Measurements from ENCODE around the gene KDR.

GRCh38 chr4:55154290-55154880 is 29.0 kb upstream of the KDR start:
- no peak for TF ChIP-seq SPI1 (IDR thresholded peaks at IDR 0.05; ENCODE audit: borderline replicate concordance, insufficient read depth, low read depth, low read length)
- TF ChIP-seq ASH2L (IDR thresholded peaks at IDR 0.05; ENCODE audit: borderline replicate concordance, low read depth), result no peak
- TF ChIP-seq ZNF274 (IDR thresholded peaks at IDR 0.05; ENCODE audit: insufficient read depth, insufficient read length), result no peak
- no peak for TF ChIP-seq EP300 (IDR thresholded peaks at IDR 0.05; ENCODE audit: borderline replicate concordance in 1 of 2, control insufficient read depth in 1 of 2, low read depth in 2 of 2, low read length in 2 of 2)
- no peak for TF ChIP-seq NR2C2 (IDR thresholded peaks at IDR 0.05; ENCODE audit: borderline replicate concordance, control insufficient read depth, insufficient read length, low read depth)
- no peak for TF ChIP-seq CTCF (IDR thresholded peaks at IDR 0.05 in 2 of 3, conservative IDR thresholded peaks at IDR 0.05 in 1 of 3; ENCODE audit: control insufficient read depth in 2 of 3, extremely low read depth in 1 of 3, insufficient read depth in 1 of 3, low read depth in 3 of 3, low read length in 3 of 3)
- no peak for TF ChIP-seq ZNF24 (IDR thresholded peaks at IDR 0.05)
- no peak for TF ChIP-seq YY1 (IDR thresholded peaks at IDR 0.05; ENCODE audit: low read depth, low read length)
- no peak for TF ChIP-seq YBX1 (IDR thresholded peaks at IDR 0.05)
- no peak for TF ChIP-seq RFX5 (IDR thresholded peaks at IDR 0.05; ENCODE audit: low read depth, low read length)
- TF ChIP-seq CEBPB (IDR thresholded peaks at IDR 0.05; ENCODE audit: borderline replicate concordance in 1 of 2, low read depth in 2 of 2, low read length in 2 of 2), result no peak
- TF ChIP-seq REST (IDR thresholded peaks at IDR 0.05; ENCODE audit: low read depth, low read length), result no peak
- no peak for TF ChIP-seq ATF3 (IDR thresholded peaks at IDR 0.05; ENCODE audit: borderline replicate concordance, extremely low read depth, low read depth, low read length)
